ENCODE data around the gene FRMD4A.

Gene FRMD4A

DNA sequence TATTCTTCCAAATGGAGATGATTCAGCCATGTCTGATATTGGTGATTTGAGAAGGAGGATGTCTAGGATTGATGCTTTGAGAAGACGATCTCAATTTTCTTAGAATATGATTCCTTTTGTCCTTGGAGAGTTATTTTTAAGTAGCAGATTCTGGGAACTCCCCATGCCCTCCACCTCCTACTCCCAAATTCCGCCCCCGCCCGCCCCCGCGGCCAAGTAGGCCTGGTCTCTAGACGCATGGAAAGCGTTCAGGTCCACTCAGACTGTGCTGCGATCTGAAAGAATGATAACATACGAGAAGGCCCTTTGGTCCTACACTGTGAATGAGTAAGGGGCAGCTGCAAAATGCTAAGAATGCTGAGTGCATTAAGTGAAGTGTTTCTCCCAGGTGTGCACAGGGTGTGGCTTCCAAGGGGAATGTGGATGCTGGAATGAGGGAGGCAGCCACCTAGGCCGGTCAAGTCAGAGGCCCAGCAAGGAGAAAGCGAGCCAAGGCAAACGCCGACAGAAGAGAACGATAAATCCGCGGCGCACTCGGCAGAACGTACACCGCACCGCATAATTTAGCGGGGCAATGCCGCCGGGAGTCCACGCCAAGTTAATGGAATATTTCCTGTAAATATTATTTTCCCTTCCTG is 601.7 kb downstream of the FRMD4A start:
- TF ChIP-seq CTCF (IDR thresholded peaks at IDR 0.05; ENCODE audit: low read depth, low read length, missing control alignments): no peak
- DNase-seq (ENCODE audit: extremely low read depth, low read depth): no peak
- H3K4me3 ChIP-seq (replicated peaks; ENCODE audit: low read depth, low read length): no peak overlapping the region

DNA sequence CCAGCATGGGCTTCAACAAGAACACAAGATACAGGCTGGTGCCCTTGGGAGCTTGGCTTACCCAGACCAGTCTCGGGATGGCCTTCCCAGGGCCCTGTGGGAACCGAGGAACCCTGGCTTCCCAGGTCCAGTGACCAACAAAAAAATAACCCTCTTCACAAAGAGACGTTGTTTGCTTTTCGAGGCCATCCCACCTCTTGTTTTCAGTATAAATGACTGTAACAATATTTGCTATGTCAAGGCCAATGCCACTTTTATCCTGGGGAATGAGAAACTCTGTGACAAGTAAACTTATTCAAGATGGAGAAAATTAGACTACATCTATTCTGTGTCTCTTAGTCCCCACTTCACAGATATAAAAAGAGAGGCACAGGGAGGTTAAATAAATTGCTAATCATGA is 605.1 kb downstream of the FRMD4A start:
- H3K4me3 ChIP-seq (replicated peaks; ENCODE audit: low read depth, low read length): no peak overlapping the region
- no peak for DNase-seq (ENCODE audit: extremely low read depth, low read depth)
- TF ChIP-seq CTCF (IDR thresholded peaks at IDR 0.05; ENCODE audit: low read depth, low read length, missing control alignments): no peak

DNA sequence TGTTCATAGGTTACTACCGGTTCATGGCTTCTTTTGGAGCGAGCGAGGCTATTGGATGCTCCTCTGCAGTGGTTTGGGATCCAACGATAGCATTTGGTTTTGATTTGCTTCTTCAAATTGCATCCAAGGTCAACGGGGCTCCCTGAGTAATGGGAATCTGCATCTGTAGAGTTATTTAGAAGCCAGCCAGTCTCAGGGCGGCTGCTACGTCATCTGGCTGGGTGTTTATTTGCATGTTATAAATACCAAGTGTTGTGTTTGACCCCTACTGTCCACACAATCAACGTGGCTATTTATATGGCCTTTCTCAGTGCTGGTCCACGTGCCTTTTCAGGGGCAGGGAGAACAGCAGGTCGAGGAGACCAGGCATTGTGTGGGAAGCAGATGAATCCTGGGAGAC is 606.2 kb downstream of the FRMD4A start:
- H3K4me3 ChIP-seq (replicated peaks; ENCODE audit: low read depth, low read length): no peak overlapping the region
- peak; percentile 93 for DNase-seq (ENCODE audit: extremely low read depth, low read depth)
- TF ChIP-seq CTCF (IDR thresholded peaks at IDR 0.05; ENCODE audit: low read depth, low read length, missing control alignments): no peak

DNA sequence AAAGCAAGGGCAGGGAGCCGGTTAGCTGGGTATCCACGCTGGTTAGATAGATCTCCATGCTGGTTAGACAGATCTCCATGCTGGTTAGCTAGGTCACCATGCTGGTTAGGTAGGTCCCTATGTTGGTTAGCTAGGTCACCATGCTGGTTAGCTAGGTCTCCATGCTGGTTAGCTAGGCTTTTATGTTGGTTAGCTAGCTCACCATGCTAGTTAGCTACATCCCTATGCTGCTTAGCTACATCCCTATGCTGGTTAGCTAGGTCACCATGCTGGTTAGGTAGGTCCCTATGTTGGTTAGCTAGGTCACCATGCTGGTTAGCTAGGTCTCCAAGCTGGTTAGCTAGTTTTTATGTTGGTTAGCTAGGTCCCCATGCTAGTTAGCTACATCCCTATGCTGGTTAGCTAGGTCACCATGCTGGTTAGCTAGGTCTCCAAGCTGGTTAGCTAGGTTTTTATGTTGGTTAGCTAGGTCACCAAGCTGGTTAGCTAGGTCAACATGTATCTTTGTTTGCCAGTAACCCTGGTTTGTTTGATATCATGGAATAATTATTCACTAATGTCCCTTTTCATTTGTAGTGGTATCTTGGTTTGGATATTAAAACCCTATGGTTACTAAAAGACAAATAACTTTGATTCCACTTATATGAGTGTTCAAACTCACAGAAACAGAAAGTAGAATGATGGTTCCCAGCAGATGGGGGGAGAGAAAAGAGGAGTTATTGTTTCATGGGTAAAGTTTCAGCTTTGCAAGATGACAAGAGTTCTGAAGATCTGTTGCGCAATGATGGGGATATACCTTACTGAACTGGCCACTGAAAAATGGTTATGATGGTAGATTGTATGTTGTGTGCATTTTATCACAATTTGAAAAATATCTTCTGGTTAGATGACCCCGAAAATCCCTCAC is 607.7 kb downstream of the FRMD4A start:
- TF ChIP-seq CTCF (IDR thresholded peaks at IDR 0.05; ENCODE audit: low read depth, low read length, missing control alignments): no peak
- H3K4me3 ChIP-seq (replicated peaks; ENCODE audit: low read depth, low read length): no peak overlapping the region
- DNase-seq (ENCODE audit: extremely low read depth, low read depth): no peak

DNA sequence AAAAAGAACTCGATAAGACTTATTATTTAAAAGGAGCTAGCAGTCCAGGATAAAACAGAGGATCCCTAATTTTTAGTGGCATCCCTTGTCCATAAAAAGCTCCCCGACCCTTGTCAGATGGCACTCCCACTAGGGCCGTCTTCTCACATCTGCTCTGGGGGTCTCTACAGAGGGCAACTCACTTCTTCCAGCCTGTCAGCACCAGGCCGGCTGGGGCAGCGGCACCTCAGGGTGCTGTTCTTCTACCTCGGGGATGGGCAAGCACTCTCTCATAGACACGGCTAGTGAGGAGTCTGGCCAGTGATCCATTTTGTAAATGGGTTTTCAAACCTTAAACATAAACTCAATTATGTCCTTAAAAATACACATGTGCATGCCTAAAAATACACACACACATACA is 609.2 kb downstream of the FRMD4A start:
- TF ChIP-seq CTCF (IDR thresholded peaks at IDR 0.05; ENCODE audit: low read depth, low read length, missing control alignments): no peak
- H3K4me3 ChIP-seq (replicated peaks; ENCODE audit: low read depth, low read length): no peak overlapping the region
- DNase-seq (ENCODE audit: extremely low read depth, low read depth): no peak

GRCh38 chr10:13720699-13721098 is 610.0 kb downstream of the FRMD4A start:
- no peak for DNase-seq (ENCODE audit: extremely low read depth, low read depth)
- H3K4me3 ChIP-seq (replicated peaks; ENCODE audit: low read depth, low read length): no peak overlapping the region
- TF ChIP-seq CTCF (IDR thresholded peaks at IDR 0.05; ENCODE audit: low read depth, low read length, missing control alignments): no peak
